Heart right ventricle (tissue), 16 donors: ENCODE data around the gene SOAT2. TPM values are rescaled to one million over a fixed set of nuclear protein-coding genes. Genes with fewer than 3 reads are reported as not detected.

Experiments
- ATAC-seq, 8 donors: fragments of 200-7000 bp; cut with Tn5 transposase; one replicate each; pipeline ENCODE4 v1.9.1; 2020; ENCODE audit warnings: mild to moderate bottlenecking in 8 of 8, moderate library complexity in 8 of 8, moderate number of reproducible peaks in 1 of 8
- DNase-seq, 2 donors: peaks; one replicate each; pipeline ENCODE4 v3.0.0-alpha.2; 2020
- H3K27ac ChIP-seq, 10 donors: fragments of 200-600 bp; sonication (generic) in 2 of 10; one replicate each; pipeline versions ENCODE4 v1.5.0 to v1.8.0; 2020 to 2022; ENCODE audit warnings: mild to moderate bottlenecking in 3 of 10
- H3K27me3 ChIP-seq, 7 donors: fragments of 200-600 bp; one replicate each; pipeline ENCODE4 v1.8.0; 2021 to 2022; ENCODE audit warnings: mild to moderate bottlenecking in 2 of 7
- H3K36me3 ChIP-seq, 9 donors: fragments of 200-600 bp; sonication (generic) in 1 of 9; one replicate each; pipeline versions ENCODE4 v1.5.0 to v1.8.0; 2020 to 2022; ENCODE audit warnings: mild to moderate bottlenecking in 2 of 9
- H3K4me1 ChIP-seq, 9 donors: fragments of 200-600 bp; sonication (generic) in 1 of 9; one replicate each; pipeline versions ENCODE4 v1.5.0 to v1.8.0; 2020 to 2022; ENCODE audit warnings: mild to moderate bottlenecking in 4 of 9
- H3K4me3 ChIP-seq, 10 donors: fragments of 200-600 bp; sonication (generic) in 2 of 10; one replicate each; pipeline versions ENCODE4 v1.5.0 to v1.8.0; 2020 to 2022; ENCODE audit warnings: mild to moderate bottlenecking in 7 of 10, moderate library complexity in 2 of 10
- H3K9me3 ChIP-seq, 11 donors: fragments of 200-600 bp in 10 of 11; sonication (generic) in 2 of 11; one replicate each; pipeline versions ENCODE4 v1.5.0 to v1.8.0; 2013 to 2022; ENCODE audit warnings: mild to moderate bottlenecking in 2 of 11, control low read depth in 1 of 11, moderate library complexity in 1 of 11
- WGBS, 2 donors: extraction: QIAGEN DNeasy Blood & Tissue Kit; methylation state at CpG; one replicate each; pipeline ENCODE4 v1.1.7; 2013; ENCODE audit warnings: inconsistent platforms in 1 of 2; 5-methylcytosine and 5-hydroxymethylcytosine counted together
- intact Hi-C, 10 donors: fragments of 100-400 bp; cut with DNase I; formaldehyde crosslinking; loops; one replicate each; pipeline versions ENCODE4 v1.11.1 to v1.14.2; 2022
- polyA plus RNA-seq, 2 donors: library from polyadenylated mRNA; stranded (reverse); fragments of 200-250 nt; gene quantifications; one replicate each; pipeline ENCODE4 v1.2.3, GENCODE V29; 2013
- total RNA-seq, 10 donors: library from RNA; stranded (reverse); fragmentation: NEBNext Ultra II Directional in 3 of 10; extraction: Animal tissue kit (Norgen Biotek cat#: 25700) in 3 of 10; gene quantifications; one replicate each; pipeline versions ENCODE4 v1.2.1 to v1.2.4, GENCODE V29; 2021 to 2023
- TF ChIP-seq, protein P1 (sequence below), 9 donors: fragments of 200-600 bp; sonication (generic) in 2 of 9; IDR thresholded peaks; one replicate each; pipeline versions ENCODE4 v1.5.0 to v1.8.0; 2021 to 2022; ENCODE audit warnings: antibody characterized with exemption in 9 of 9, mild to moderate bottlenecking in 5 of 9, moderate library complexity in 1 of 9
- donor health status: Arrhythmogenic right ventricular cardiomyopathy.
- donor health status: ischemic (EF 13 %, LVEDD 7.1; RV severe dilation, severe dysfunction).
- donor health status: healthy with polysubstance abuse.
- donor health status: DM: no; HTN: yes; CAD: no.
- donor health status: DM: no; HTN: no; CAD: no.
- donor health status: ischemic (EF 25% LVEDD 6.9; RV normal size, moderate dysfunction).
- donor health status: ischemic (EF 25% LVEDD 5.7; RV mildly dilated, moderate dysfunction).
- donor health status: healthy.
- donor health status: DM: yes; HTN: yes; CAD: no.
- donor health status: Ischemic cardiomyopathy.
- donor health status: ischemic (EF 35%, LVEDD 5.7; RV mildly dilated, moderate dysfunction).
- donor health status: nonischemic (EF 11% LVEDD 7.7; RV severe dilation, severe dysfunction).
- donor health status: DM: yes; HTN: yes; CAD: no.
- donor health status: PGD.
- donor health status: ischemic (EF 29% LVEDD 5.4; RV normal size, mild dysfunction).
- donor health status: nonischemic (EF 23%, LVEDD 6.1; RV moderate dilation, normal function).

The SOAT2 gene
- total and polyA plus RNA-seq, 12 donors, result 0.03 TPM; not detected in 11

DNA sequence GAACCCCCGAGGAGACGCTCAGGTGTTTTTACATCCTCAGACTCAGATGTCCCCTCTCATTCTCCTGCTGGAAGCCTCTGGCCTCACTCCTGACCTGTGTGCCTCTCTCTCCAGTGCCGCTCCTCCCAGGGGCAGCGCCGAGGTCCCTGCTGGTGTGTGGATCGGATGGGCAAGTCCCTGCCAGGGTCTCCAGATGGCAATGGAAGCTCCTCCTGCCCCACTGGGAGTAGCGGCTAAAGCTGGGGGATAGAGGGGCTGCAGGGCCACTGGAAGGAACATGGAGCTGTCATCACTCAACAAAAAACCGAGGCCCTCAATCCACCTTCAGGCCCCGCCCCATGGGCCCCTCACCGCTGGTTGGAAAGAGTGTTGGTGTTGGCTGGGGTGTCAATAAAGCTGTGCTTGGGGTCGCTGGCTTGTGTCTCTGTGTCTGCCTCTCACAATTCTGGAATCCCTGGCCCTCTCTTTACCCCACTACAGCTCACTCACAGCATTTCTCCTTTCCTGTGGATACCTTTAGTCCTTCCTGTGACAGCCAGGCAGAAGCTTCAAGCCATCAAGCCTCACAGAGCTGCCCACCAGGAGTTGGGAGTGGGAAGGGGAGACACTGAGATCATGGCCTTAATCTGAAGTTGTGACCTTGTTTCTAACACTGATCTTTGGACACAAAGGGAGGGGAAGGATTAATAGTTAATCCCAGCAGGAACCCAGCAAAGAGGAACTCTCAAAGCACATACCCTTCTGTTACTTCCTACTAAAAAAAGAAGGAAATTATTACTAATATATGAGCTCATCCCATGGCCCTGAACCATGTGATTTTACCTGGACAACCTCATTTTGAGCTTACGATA, 1.1 kb upstream of the SOAT2 start:
- no peak overlapping the region for H3K4me3 ChIP-seq
- TF ChIP-seq, protein P1, sequence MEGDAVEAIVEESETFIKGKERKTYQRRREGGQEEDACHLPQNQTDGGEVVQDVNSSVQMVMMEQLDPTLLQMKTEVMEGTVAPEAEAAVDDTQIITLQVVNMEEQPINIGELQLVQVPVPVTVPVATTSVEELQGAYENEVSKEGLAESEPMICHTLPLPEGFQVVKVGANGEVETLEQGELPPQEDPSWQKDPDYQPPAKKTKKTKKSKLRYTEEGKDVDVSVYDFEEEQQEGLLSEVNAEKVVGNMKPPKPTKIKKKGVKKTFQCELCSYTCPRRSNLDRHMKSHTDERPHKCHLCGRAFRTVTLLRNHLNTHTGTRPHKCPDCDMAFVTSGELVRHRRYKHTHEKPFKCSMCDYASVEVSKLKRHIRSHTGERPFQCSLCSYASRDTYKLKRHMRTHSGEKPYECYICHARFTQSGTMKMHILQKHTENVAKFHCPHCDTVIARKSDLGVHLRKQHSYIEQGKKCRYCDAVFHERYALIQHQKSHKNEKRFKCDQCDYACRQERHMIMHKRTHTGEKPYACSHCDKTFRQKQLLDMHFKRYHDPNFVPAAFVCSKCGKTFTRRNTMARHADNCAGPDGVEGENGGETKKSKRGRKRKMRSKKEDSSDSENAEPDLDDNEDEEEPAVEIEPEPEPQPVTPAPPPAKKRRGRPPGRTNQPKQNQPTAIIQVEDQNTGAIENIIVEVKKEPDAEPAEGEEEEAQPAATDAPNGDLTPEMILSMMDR (IDR thresholded peaks at IDR 0.05), result no peak
- DNase-seq, result no peak
- H3K27ac ChIP-seq, result peak overlapping the region in 1 of 10 donors; percentile 66
- no peak for ATAC-seq
- 89 to 90% methylated on average over 12 of the region's 12 CpGs for whole genome bisulfite sequencing, 2 donors
- peaks cover 8 to 55% (median 29%) of the 10 kb centered on the region in 9 donors for H3K4me1 ChIP-seq
- peaks cover 0 to 26% (median 0%) of the 10 kb centered on the region in 9 donors for H3K36me3 ChIP-seq
- peaks cover 0 to 4% (median 0%) of the 10 kb centered on the region in 7 donors for H3K27me3 ChIP-seq
- intact Hi-C loops, result loop anchor here in 2 of 10 donors (5.0 kb wide), 1 partner anchor 35 kb away; no protein-coding TSS in a partner anchor
- no peaks in the 10 kb centered on the region for H3K9me3 ChIP-seq

DNA sequence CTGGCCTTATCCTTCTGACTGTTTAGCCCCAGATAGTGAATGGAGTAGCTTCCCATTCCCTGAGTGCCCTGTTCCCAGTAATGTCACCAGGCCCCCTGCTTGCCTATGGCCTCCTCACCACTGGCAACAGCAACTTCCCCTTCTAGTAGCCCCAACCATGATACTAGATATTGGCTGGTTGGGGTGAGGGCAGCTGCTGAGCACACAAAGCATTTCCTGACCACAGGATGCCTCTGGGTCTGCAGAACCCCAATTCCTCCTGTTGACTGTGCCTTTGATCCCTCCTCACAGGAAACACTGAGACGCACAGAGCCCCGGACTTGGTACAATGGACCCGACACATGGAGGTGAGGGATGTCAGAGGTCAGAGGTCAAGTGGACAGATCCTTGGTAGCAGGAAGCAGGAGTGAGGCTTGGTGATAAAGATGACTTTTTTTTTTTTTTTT, 597 bp downstream of the SOAT2 start:
- Histone ChIP-seq H3K27me3 (no peaks in the 10 kb centered on the region), H3K4me1 (peaks cover 0 to 39% (median 20%) of the 10 kb centered on the region in 9 donors), H3K4me3 (no peak overlapping the region), H3K27ac (peak overlapping the region in 1 of 10 donors; percentile 66), H3K9me3 (no peaks in the 10 kb centered on the region), H3K36me3 (peaks cover 0 to 26% (median 0%) of the 10 kb centered on the region in 9 donors)
- DNase-seq, result no peak
- intact Hi-C loops, result loop anchor here in 2 of 10 donors (5.0 kb wide), 1 partner anchor 37 kb away; no protein-coding TSS in a partner anchor
- TF ChIP-seq, protein P1 (IDR thresholded peaks at IDR 0.05), result no peak
- WGBS, 2 donors, result 61 to 65% methylated on average over 3 of the region's 3 CpGs
- peak in 1 of 8 donors; percentile 5 for ATAC-seq

DNA sequence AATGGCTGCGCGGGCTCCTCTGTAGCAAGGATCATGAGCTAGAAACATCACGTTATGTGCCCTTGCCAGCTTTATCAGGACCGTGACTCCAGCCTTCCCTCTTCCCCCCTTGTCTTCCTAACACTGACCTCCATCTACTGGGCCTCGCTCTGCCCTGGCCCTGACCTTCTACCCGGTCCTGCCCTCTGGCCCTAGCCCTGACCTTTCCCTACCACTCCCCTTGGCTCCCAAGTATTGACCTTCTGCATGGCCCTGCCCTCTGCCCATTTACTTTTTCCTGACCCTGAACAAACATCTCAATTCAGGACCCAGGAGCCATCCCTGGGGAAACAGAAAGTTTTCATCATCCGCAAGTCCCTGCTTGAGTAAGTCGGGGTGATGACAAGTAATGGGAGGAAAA, 2.0 kb downstream of the SOAT2 start:
- intact Hi-C loops, result no loop called here
- ATAC-seq (peak in 1 of 8 donors; percentile 29), DNase-seq (no peak)
- Histone ChIP-seq H3K4me3 (no peak overlapping the region), H3K9me3 (no peaks in the 10 kb centered on the region), H3K4me1 (peaks cover 0 to 28% (median 10%) of the 10 kb centered on the region in 9 donors), H3K27me3 (no peaks in the 10 kb centered on the region), H3K27ac (no peak overlapping the region), H3K36me3 (peaks cover 0 to 26% (median 0%) of the 10 kb centered on the region in 9 donors)
- TF ChIP-seq, protein P1 (IDR thresholded peaks at IDR 0.05), result no peak
- WGBS, 2 donors, result 94 to 97% methylated on average over 8 of the region's 8 CpGs

DNA sequence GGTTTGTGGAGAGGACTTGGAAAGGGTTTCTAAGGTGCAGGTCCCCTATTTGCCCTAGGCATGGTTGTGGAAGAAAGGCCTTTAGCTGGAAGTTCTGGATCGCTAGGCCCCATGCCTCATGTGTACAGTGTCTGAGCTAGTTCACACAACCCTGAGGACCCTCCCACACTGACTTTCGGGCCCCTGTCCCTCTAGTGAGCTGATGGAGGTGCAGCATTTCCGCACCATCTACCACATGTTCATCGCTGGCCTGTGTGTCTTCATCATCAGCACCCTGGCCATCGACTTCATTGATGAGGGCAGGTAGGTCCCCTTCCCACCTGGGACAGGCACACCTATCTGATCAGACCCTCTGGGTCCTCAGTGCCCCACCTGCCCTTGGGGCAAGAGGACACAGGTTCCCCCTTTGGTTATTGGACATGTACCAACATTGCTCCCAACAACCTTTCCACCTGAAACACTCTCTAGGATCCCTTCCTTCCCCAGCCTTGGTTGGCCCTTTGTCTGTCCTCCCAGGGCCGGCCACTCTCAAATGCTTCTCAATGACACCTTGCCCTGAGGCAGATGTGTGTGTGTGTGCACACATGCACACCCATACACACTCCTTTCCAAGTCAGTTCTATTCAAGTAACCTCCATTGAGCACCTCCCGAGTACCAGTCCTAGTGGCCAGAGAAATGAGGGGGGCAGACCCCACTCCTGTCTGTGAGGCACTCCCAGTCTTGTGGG, 2.6 kb downstream of the SOAT2 start:
- 91 to 93% methylated on average over 7 of the region's 7 CpGs for WGBS, 2 donors
- no peaks in the 10 kb centered on the region for H3K9me3 ChIP-seq
- no peaks in the 10 kb centered on the region for H3K27me3 ChIP-seq
- peaks cover 0 to 21% (median 0%) of the 10 kb centered on the region in 9 donors for H3K36me3 ChIP-seq
- H3K4me3 ChIP-seq, result no peak overlapping the region
- H3K27ac ChIP-seq, result no peak overlapping the region
- TF ChIP-seq, protein P1 (IDR thresholded peaks at IDR 0.05), result no peak
- DNase-seq (no peak), ATAC-seq (peak in 1 of 8 donors; percentile 11)
- intact Hi-C loops, result no loop called here
- H3K4me1 ChIP-seq, result peaks cover 0 to 28% (median 10%) of the 10 kb centered on the region in 9 donors
